Smooth muscle cell (in vitro differentiated cells): ENCODE measurements around the gene RETNLB. TPM values are rescaled to one million over a fixed set of nuclear protein-coding genes. Genes with fewer than 3 reads are reported as not detected.

ENCODE experiments used
- DNase-seq: peaks from one replicate; lab custom pipeline; 2025; ENCODE audit not compliant: unreplicated experiment; lab: John Stamatoyannopoulos, UW
- H2AFZ ChIP-seq: fragments of 200-600 bp; sonication (generic); 2 replicates; pipeline ENCODE4 v1.6.0; 2016; ENCODE audit warnings: antibody characterized with exemption, low read depth, mild to moderate bottlenecking
- H3F3A ChIP-seq: fragments of 200-600 bp; sonication (generic); 2 replicates; pipeline ENCODE4 v1.6.0; 2017; ENCODE audit warnings: antibody characterized with exemption, low read depth
- H3K27ac ChIP-seq: fragments of 200-600 bp; sonication (generic); 2 replicates; pipeline ENCODE4 v1.5.1; 2016; ENCODE audit warnings: low read depth, mild to moderate bottlenecking
- H3K27me3 ChIP-seq: fragments of 200-600 bp; sonication (generic); 2 replicates; pipeline ENCODE4 v1.6.1; 2016; ENCODE audit warnings: low read depth, mild to moderate bottlenecking
- H3K36me3 ChIP-seq: fragments of 200-600 bp; sonication (generic); 2 replicates; pipeline ENCODE4 v1.5.1; 2016; ENCODE audit warnings: low read depth
- H3K4me1 ChIP-seq: fragments of 200-600 bp; sonication (generic); 2 replicates; pipeline ENCODE4 v1.5.1; 2016; ENCODE audit warnings: low read depth
- H3K4me2 ChIP-seq: fragments of 200-600 bp; sonication (generic); 2 replicates; pipeline ENCODE4 v1.6.0; 2016; ENCODE audit warnings: mild to moderate bottlenecking
- H3K4me3 ChIP-seq: fragments of 200-600 bp; sonication (generic); 2 replicates; pipeline ENCODE4 v1.5.1; 2016; ENCODE audit warnings: mild to moderate bottlenecking
- H3K79me2 ChIP-seq: fragments of 200-600 bp; sonication (generic); 2 replicates; pipeline ENCODE4 v1.6.0; 2016; ENCODE audit warnings: low read depth, mild to moderate bottlenecking
- H3K9ac ChIP-seq: fragments of 200-600 bp; sonication (generic); 2 replicates; pipeline ENCODE4 v1.6.0; 2016; ENCODE audit warnings: low read depth
- H3K9me3 ChIP-seq: fragments of 200-600 bp; sonication (generic); replicated peaks from 2 replicates; pipeline ENCODE4 v1.5.1; 2016; ENCODE audit warnings: low read depth
- H4K20me1 ChIP-seq: fragments of 200-600 bp; sonication (generic); 2 replicates; pipeline ENCODE4 v1.6.0; 2016; ENCODE audit warnings: low read depth
- CTCF ChIP-seq: fragments of 200-600 bp; sonication (generic); IDR thresholded peaks from 2 replicates; pipeline ENCODE4 v1.5.1; 2017; ENCODE audit warnings: borderline replicate concordance, mild to moderate bottlenecking, antibody characterized with exemption; ENCODE audit not compliant: insufficient read depth, poor library complexity, severe bottlenecking
- WGBS: methylation state at CpG from one replicate; pipeline ENCODE4 v1.1.7; 2016; ENCODE audit warnings: low lambda C conversion rate; 5-methylcytosine and 5-hydroxymethylcytosine counted together
- polyA plus RNA-seq: library from polyadenylated mRNA; unstranded; fragments of >200 nt; fragmentation: Nextera tagmentation; extraction: Ambion mirVana; gene quantifications from 2 replicates; pipeline ENCODE4 v1.2.1, GENCODE V29; 2016
- total RNA-seq: library from RNA; depleted of rRNA; stranded (reverse); fragments of >200 nt; gene quantifications from 2 replicates; pipeline ENCODE4 v1.2.3, GENCODE V29; 2014

RETNLB gene
- total RNA-seq (not detected in 2 replicates), polyA plus RNA-seq (not detected in 2 replicates)

GRCh38 chr3:108757404-108757982 is at the start of gene RETNLB:
TSS of gene RETNLB (minus strand) at chr3:108757410. CDS start at chr3:108757185, 225 bp downstream.
- Histone ChIP-seq H4K20me1 (no peaks in the 10 kb centered on the region), H3K4me1 (no peaks in the 10 kb centered on the region), H3K79me2 (no peaks in the 10 kb centered on the region), H3K36me3 (no peaks in the 10 kb centered on the region), H3K27ac (no peak within 1 kb of the TSS), H3K9ac (no peak within 1 kb of the TSS), H2AFZ (no peak within 1 kb of the TSS), H3K9me3 (no peaks in the 10 kb centered on the region), H3K4me2 (no peak within 1 kb of the TSS), H3K27me3 (peaks cover 4% of the 10 kb centered on the region), H3F3A (no peaks in the 10 kb centered on the region), H3K4me3 (no peak within 1 kb of the TSS)
- 88% methylated on average over 3 of the region's 3 CpGs for WGBS
- no peak for DNase-seq
- TF ChIP-seq CTCF, result no peak

GRCh38 chr3:108806316-108806715 is 49.1 kb upstream of the RETNLB start:
- no peak overlapping the region for H3K9ac ChIP-seq
- no peak overlapping the region for H3K4me2 ChIP-seq
- H3K27ac ChIP-seq, result no peak overlapping the region
- H3K4me3 ChIP-seq, result no peak overlapping the region
- no peak overlapping the region for H2AFZ ChIP-seq
- no peaks in the 10 kb centered on the region for H3K4me1 ChIP-seq
- H3K79me2 ChIP-seq, result no peaks in the 10 kb centered on the region
- no peaks in the 10 kb centered on the region for H4K20me1 ChIP-seq
- no peaks in the 10 kb centered on the region for H3K27me3 ChIP-seq
- DNase-seq, result no peak
- no peaks in the 10 kb centered on the region for H3K36me3 ChIP-seq
- TF ChIP-seq CTCF, result no peak
- no peaks in the 10 kb centered on the region for H3F3A ChIP-seq
- 90% methylated on average over 4 of the region's 4 CpGs for WGBS
- no peaks in the 10 kb centered on the region for H3K9me3 ChIP-seq

GRCh38 chr3:108804966-108805365 is 47.8 kb upstream of the RETNLB start:
- Histone ChIP-seq H3K4me3 (no peak overlapping the region), H3K79me2 (no peaks in the 10 kb centered on the region), H3K9ac (no peak overlapping the region), H3K4me1 (no peaks in the 10 kb centered on the region), H3K27ac (no peak overlapping the region), H3K27me3 (no peaks in the 10 kb centered on the region), H3F3A (no peaks in the 10 kb centered on the region), H4K20me1 (no peaks in the 10 kb centered on the region), H3K4me2 (no peak overlapping the region), H2AFZ (no peak overlapping the region), H3K36me3 (no peaks in the 10 kb centered on the region), H3K9me3 (no peaks in the 10 kb centered on the region)
- 83% methylated on average over 4 of the region's 4 CpGs for WGBS
- no peak for TF ChIP-seq CTCF
- DNase-seq, result no peak

- Histone ChIP-seq H3K27me3 (no peaks in the 10 kb centered on the region), H3K79me2 (no peaks in the 10 kb centered on the region), H3K9me3 (no peaks in the 10 kb centered on the region), H3K27ac (no peak overlapping the region), H3K9ac (no peak overlapping the region), H3K4me2 (no peak overlapping the region), H3F3A (no peaks in the 10 kb centered on the region), H2AFZ (no peak overlapping the region), H3K4me3 (no peak overlapping the region), H3K4me1 (no peaks in the 10 kb centered on the region), H3K36me3 (no peaks in the 10 kb centered on the region), H4K20me1 (no peaks in the 10 kb centered on the region)
- DNase-seq, result no peak
- TF ChIP-seq CTCF, result no peak
- 90% methylated on average over 2 of the region's 2 CpGs for WGBS
Observed at GRCh38 chr3:108804437-108804836, 47.2 kb upstream of the RETNLB start.
